IMR-90 (cell line): ENCODE data around the gene ARV1. TPM values are rescaled to one million over a fixed set of nuclear protein-coding genes. Genes with fewer than 3 reads are reported as not detected.
A peak's percentile ranks its signal among the peaks of the same experiment; 100 is the strongest.

Experiments
- ATAC-seq: fragments of 200-7000 bp; cut with Tn5 transposase; 2 replicates; pipeline ENCODE4 v1.9.1; 2020; ENCODE audit warnings: low read depth, mild to moderate bottlenecking, moderate library complexity
- BruUV-seq: library from RNA; stranded (reverse); fragments of 400-500 nt; replicated peaks from 2 replicates; lab custom pipeline; 2021; lab: Mats Ljungman, UMichigan
- CTCF ChIA-PET: fragments of 300-600 bp; formaldehyde crosslinking; extraction: SDS; loops from one replicate; lab custom pipeline; 2021; ENCODE audit warnings: antibody characterized with exemption; lab: Yijun Ruan, JAX
- POLR2A ChIA-PET: fragments of 300-600 bp; sonication (Branson Sonifier 250); formaldehyde crosslinking; loops from one replicate; lab custom pipeline; 2022; ENCODE audit warnings: antibody characterized with exemption; ENCODE audit not compliant: unreplicated experiment; lab: Charles Lee
- DNase-seq: peaks from one replicate; pipeline ENCODE4 v3.0.0; 2013
- H2AFZ ChIP-seq: replicated peaks from 2 replicates; pipeline ENCODE3; 2013; ENCODE audit warnings: low read length, mild to moderate bottlenecking; ENCODE audit not compliant: poor library complexity
- H2AK5ac ChIP-seq: 2 replicates; pipeline ENCODE4 v1.6.1; 2013; ENCODE audit warnings: low read depth, low read length, inconsistent platforms
- H2AK9ac ChIP-seq: replicated peaks from 2 replicates; pipeline ENCODE3; 2013; ENCODE audit warnings: mild to moderate bottlenecking, low read depth, low read length, moderate library complexity; ENCODE audit not compliant: poor library complexity
- H2BK120ac ChIP-seq: 2 replicates; pipeline ENCODE4 v1.6.1; 2013; ENCODE audit warnings: low read depth, low read length, inconsistent platforms
- H2BK15ac ChIP-seq: 3 replicates; pipeline ENCODE4 v1.6.1; 2013; ENCODE audit warnings: low read depth, low read length, inconsistent platforms
- H2BK20ac ChIP-seq: 2 replicates; pipeline ENCODE4 v1.6.1; 2013; ENCODE audit warnings: low read depth, mild to moderate bottlenecking, inconsistent platforms, low read length, moderate library complexity
- H2BK5ac ChIP-seq: 2 replicates; pipeline ENCODE4 v1.6.1; 2013; ENCODE audit warnings: mild to moderate bottlenecking, low read depth, low read length, inconsistent platforms; ENCODE audit not compliant: poor library complexity, severe bottlenecking
- H3K14ac ChIP-seq: replicated peaks from 2 replicates; pipeline ENCODE4 v1.6.1; 2013; ENCODE audit warnings: low read depth, low read length, inconsistent platforms
- H3K18ac ChIP-seq: 2 replicates; pipeline ENCODE4 v1.6.1; 2013; ENCODE audit warnings: low read depth, low read length, control low read depth
- H3K23ac ChIP-seq: 2 replicates; pipeline ENCODE4 v1.6.1; 2013; ENCODE audit warnings: low read depth, low read length, inconsistent platforms
- H3K27ac ChIP-seq: 2 replicates; pipeline ENCODE4 v1.5.1; 2013; ENCODE audit warnings: mild to moderate bottlenecking, control low read depth, low read length; ENCODE audit not compliant: insufficient read depth
- H3K27me3 ChIP-seq: 2 replicates; pipeline ENCODE4 v1.6.1; 2013; ENCODE audit warnings: low read length; ENCODE audit not compliant: control insufficient read depth, insufficient read depth
- H3K36me3 ChIP-seq: 2 replicates; pipeline ENCODE4 v1.6.1; 2013; ENCODE audit warnings: low read length, mixed read lengths; ENCODE audit not compliant: control insufficient read depth, insufficient read depth
- H3K4ac ChIP-seq: 2 replicates; pipeline ENCODE4 v1.6.1; 2013; ENCODE audit warnings: low read depth, low read length, inconsistent platforms
- H3K4me1 ChIP-seq: 2 replicates; pipeline ENCODE4 v1.6.1; 2013; ENCODE audit warnings: low read length, mixed read lengths; ENCODE audit not compliant: control insufficient read depth, insufficient read depth
- H3K4me2 ChIP-seq: 2 replicates; pipeline ENCODE4 v1.6.1; 2013; ENCODE audit warnings: low read depth, mild to moderate bottlenecking, control low read depth, low read length, moderate library complexity
- H3K4me3 ChIP-seq: 2 replicates; pipeline ENCODE4 v1.5.1; 2013; ENCODE audit warnings: low read depth, mild to moderate bottlenecking, control low read depth, low read length, moderate library complexity; ENCODE audit not compliant: insufficient read depth
- H3K56ac ChIP-seq: 2 replicates; pipeline ENCODE4 v1.6.1; 2013; ENCODE audit warnings: low read length, inconsistent platforms; ENCODE audit not compliant: insufficient read depth; ENCODE audit errors: extremely low read depth
- H3K79me1 ChIP-seq, 2 experiments: 2 replicates each; pipeline ENCODE4 v1.6.1; 2013; ENCODE audit warnings: low read length in 2 of 2, inconsistent platforms in 1 of 2, low read depth in 1 of 2
- H3K9ac ChIP-seq: 2 replicates; pipeline ENCODE4 v1.6.1; 2013; ENCODE audit warnings: low read depth, low read length, control low read depth
- H3K9me1 ChIP-seq: 2 replicates; pipeline ENCODE4 v1.6.1; 2013; ENCODE audit warnings: low read length, inconsistent platforms; ENCODE audit not compliant: insufficient read depth
- H3K9me3 ChIP-seq: 2 replicates; pipeline ENCODE4 v1.6.1; 2013; ENCODE audit warnings: low read length; ENCODE audit not compliant: control insufficient read depth, insufficient read depth
- H4K20me1 ChIP-seq: 2 replicates; pipeline ENCODE4 v1.6.1; 2013; ENCODE audit warnings: low read length, inconsistent platforms; ENCODE audit not compliant: insufficient read depth
- H4K5ac ChIP-seq: 2 replicates; pipeline ENCODE4 v1.6.1; 2013; ENCODE audit warnings: mild to moderate bottlenecking, low read depth, low read length, control low read depth
- H4K8ac ChIP-seq, 2 experiments: 2 replicates each; pipeline ENCODE4 v1.6.1; 2013; ENCODE audit warnings: low read depth in 2 of 2, low read length in 2 of 2, control low read depth in 1 of 2, inconsistent platforms in 1 of 2
- H4K91ac ChIP-seq: 2 replicates; pipeline ENCODE4 v1.6.1; 2013; ENCODE audit warnings: low read depth, low read length, inconsistent platforms; ENCODE audit not compliant: insufficient read depth
- CEBPB ChIP-seq: IDR thresholded peaks from 2 replicates; pipeline ENCODE4 v1.6.1; 2012; ENCODE audit warnings: low read depth, low read length, improper control_type of control experiment
- CHD1 ChIP-seq: IDR thresholded peaks from 2 replicates; pipeline ENCODE4 v1.6.1; 2012; ENCODE audit warnings: low read depth, low read length, improper control_type of control experiment
- ELK1 ChIP-seq: fragments of 150-350 bp; IDR thresholded peaks from 2 replicates; pipeline ENCODE4 v1.6.1; 2016; ENCODE audit warnings: low read depth, mild to moderate bottlenecking, low read length, moderate library complexity, borderline replicate concordance
- FOS ChIP-seq: fragments of 150-350 bp; IDR thresholded peaks from 2 replicates; pipeline ENCODE4 v1.6.1; 2016; ENCODE audit warnings: low read depth, low read length
- MAZ ChIP-seq: IDR thresholded peaks from 2 replicates; pipeline ENCODE4 v1.6.1; 2012; ENCODE audit warnings: low read depth, mild to moderate bottlenecking, low read length, improper control_type of control experiment, moderate library complexity, borderline replicate concordance
- MXI1 ChIP-seq: IDR thresholded peaks from 2 replicates; pipeline ENCODE4 v1.6.1; 2012; ENCODE audit warnings: low read depth, mild to moderate bottlenecking, low read length, moderate library complexity, borderline replicate concordance
- NFE2L2 ChIP-seq: fragments of 150-350 bp; IDR thresholded peaks from 2 replicates; pipeline ENCODE4 v1.6.1; 2016; ENCODE audit warnings: low read depth, mild to moderate bottlenecking, low read length
- RAD21 ChIP-seq: IDR thresholded peaks from 2 replicates; pipeline ENCODE4 v1.6.1; 2012; ENCODE audit warnings: low read length, improper control_type of control experiment
- RFX5 ChIP-seq: IDR thresholded peaks from 2 replicates; pipeline ENCODE4 v1.8.0; 2012; ENCODE audit warnings: low read depth, mild to moderate bottlenecking, low read length, moderate library complexity
- USF2 ChIP-seq: fragments of 150-350 bp; IDR thresholded peaks from 2 replicates; pipeline ENCODE4 v1.6.1; 2017; ENCODE audit warnings: mild to moderate bottlenecking, antibody characterized with exemption, low read length, low read depth
- WGBS, 2 experiments: methylation state at CpG; one replicate each; pipeline versions ENCODE4 v1.1.5 to v1.1.7; 2013; ENCODE audit warnings: missing lambda C conversion rate in 2 of 2; ENCODE audit not compliant: insufficient read length in 1 of 2; ENCODE audit errors: extremely low coverage in 2 of 2; 5-methylcytosine and 5-hydroxymethylcytosine counted together
- dilution Hi-C: fragments of 300-500 bp; cut with HindIII; formaldehyde crosslinking; loops from one replicate; pipeline ENCODE4 v1.14.3; 2018; ENCODE audit warnings: low sequenced_read_pairs; ENCODE audit not compliant: unreplicated experiment
- in situ Hi-C: fragments of 300-500 bp; cut with MboI; formaldehyde crosslinking; loops from 3 replicates; pipeline ENCODE4 v1.14.3; 2019; ENCODE audit warnings: low sequenced_read_pairs, inconsistent platforms, mixed read lengths
- intact Hi-C: fragments of 100-400 bp; cut with micrococcal nuclease; formaldehyde crosslinking; loops from 2 replicates; pipeline ENCODE4 v1.10.0; 2022
- polyA plus RNA-seq, 3 experiments: library from polyadenylated mRNA; depleted of rRNA; stranded (reverse); fragments of >200 nt; gene quantifications; 2 replicates each; pipeline ENCODE4 v1.2.3, GENCODE V29; 2012; ENCODE audit warnings: low replicate concordance in 1 of 3
- total RNA-seq: library from RNA; depleted of rRNA; stranded (reverse); fragments of >200 nt; gene quantifications from 2 replicates; pipeline ENCODE4 v1.2.3, GENCODE V29; 2012

The ARV1 gene
- total and polyA plus RNA-seq, 2 of the 4 experiments (the other 2 are of a cell fraction): 19.0 to 22.9 TPM

GRCh38 chr1:230972855-230973271, 6.0 kb upstream of the ARV1 start:
- H2BK120ac ChIP-seq: no peak overlapping the region
- DNase-seq: peak; percentile 13
- H3K79me1 ChIP-seq: peaks cover 24% of the 10 kb centered on the region in 2 experiments
- no TSS peak for BruUV-seq
- H4K5ac ChIP-seq: no peak overlapping the region
- no peaks in the 10 kb centered on the region for H3K9me3 ChIP-seq
- H3K56ac ChIP-seq: no peak overlapping the region
- H3K4me3 ChIP-seq: no peak overlapping the region
- ChIA-PET POLR2A (no interaction called here), CTCF (interaction anchor here (0.7 kb wide), 1 partner anchor 174 kb away, joined by 3 read pairs; no protein-coding TSS in a partner anchor)
- dilution Hi-C loops: no loop called here
- no CpG with 5 or more reads among the region's 1 CpG for WGBS, 2 experiments
- H2BK15ac ChIP-seq: no peak overlapping the region
- no peak overlapping the region for H3K9ac ChIP-seq
- no peak overlapping the region for H3K27ac ChIP-seq
- no peak overlapping the region for H4K8ac ChIP-seq
- peaks cover 2% of the 10 kb centered on the region; the same call in 1 of the 2 replicates for H3K36me3 ChIP-seq
- no peak for ATAC-seq
- no peak overlapping the region for H2BK5ac ChIP-seq
- in situ Hi-C loops: no loop called here
- no peak overlapping the region for H2BK20ac ChIP-seq
- no peaks in the 10 kb centered on the region; the same call in 1 of the 2 replicates for H3K9me1 ChIP-seq
- no peak overlapping the region for H2AK9ac ChIP-seq
- TF ChIP-seq RFX5 (no peak), RAD21 (no peak), CHD1 (no peak), NFE2L2 (no peak), CEBPB (no peak), FOS (no peak), USF2 (no peak), MXI1 (no peak), ELK1 (no peak), MAZ (no peak)
- no peak overlapping the region for H4K91ac ChIP-seq
- H3K4me1 ChIP-seq: 0 out of 2 replicates have a peak, but pooled peaks cover 2% of the 10 kb centered on the region
- no peak overlapping the region for H3K23ac ChIP-seq
- H3K14ac ChIP-seq: no peak overlapping the region
- intact Hi-C loops: no loop called here
- no peaks in the 10 kb centered on the region for H4K20me1 ChIP-seq
- no peaks in the 10 kb centered on the region for H3K27me3 ChIP-seq
- H3K4me2 ChIP-seq: no peak overlapping the region
- H3K4ac ChIP-seq: no peak overlapping the region
- H2AK5ac ChIP-seq: no peak overlapping the region
- H2AFZ ChIP-seq: no peak overlapping the region
- no peak overlapping the region for H3K18ac ChIP-seq
